ENCODE measurements around the gene KDM4C. TPM values are rescaled to one million over a fixed set of nuclear protein-coding genes. Genes with fewer than 3 reads are reported as not detected.
"Not testable (repeated sequence)": the region's sequence is repeated elsewhere in the genome, so short reads cannot be mapped to it uniquely, and the experiment has no call there.

Gene KDM4C
- total RNA-seq, 4 donors from 2014 or later = 25.2 to 41.1 (median 26.4) TPM

GRCh38 chr9:6944093-6944551 lies 186.3 kb downstream of the KDM4C start:
- TF ChIP-seq CTCF (IDR thresholded peaks at IDR 0.05) (no peak), POLR2AphosphoS5 (IDR thresholded peaks at IDR 0.05) (no peak), POLR2A (IDR thresholded peaks at IDR 0.05; ENCODE audit: low read depth) (no peak)
- 81% methylated on average over 1 of the region's 1 CpG for WGBS
- no peak for DNase-seq (ENCODE audit: extremely low spot score)
- Histone ChIP-seq H3K9me3 (no peaks in the 10 kb centered on the region), H3K27ac (replicated peaks in 1 of 4) (no peak overlapping the region), H3K27me3 (no peaks in the 10 kb centered on the region), H3K36me3 (no peaks in the 10 kb centered on the region), H3K4me3 (no peak overlapping the region), H3K4me1 (peaks cover 10 to 15% (median 11%) of the 10 kb centered on the region in 4 donors)
- intact Hi-C loops (cut with DNase I) = no loop called here

GRCh38 chr9:6944896-6945295 lies 187.1 kb downstream of the KDM4C start:
- DNase-seq (ENCODE audit: extremely low spot score) = no peak
- peaks cover 10 to 14% (median 11%) of the 10 kb centered on the region in 4 donors for H3K4me1 ChIP-seq
- H3K36me3 ChIP-seq = no peaks in the 10 kb centered on the region
- H3K27me3 ChIP-seq = no peaks in the 10 kb centered on the region
- no peaks in the 10 kb centered on the region for H3K9me3 ChIP-seq
- H3K27ac ChIP-seq (replicated peaks in 1 of 4) = no peak overlapping the region
- intact Hi-C loops (cut with DNase I) = no loop called here
- WGBS = 94% methylated on average over 4 of the region's 4 CpGs
- no peak overlapping the region for H3K4me3 ChIP-seq
- TF ChIP-seq POLR2AphosphoS5 (IDR thresholded peaks at IDR 0.05) (no peak), EP300 (IDR thresholded peaks at IDR 0.05) (no peak), CTCF (IDR thresholded peaks at IDR 0.05) (no peak), POLR2A (IDR thresholded peaks at IDR 0.05; ENCODE audit: low read depth) (no peak)

GRCh38 chr9:6945816-6946215 lies 188.0 kb downstream of the KDM4C start:
- H3K36me3 ChIP-seq = no peaks in the 10 kb centered on the region
- no peaks in the 10 kb centered on the region for H3K27me3 ChIP-seq
- TF ChIP-seq CTCF (IDR thresholded peaks at IDR 0.05) = no peak
- no peak for TF ChIP-seq EP300 (IDR thresholded peaks at IDR 0.05)
- no peak for TF ChIP-seq POLR2AphosphoS5 (IDR thresholded peaks at IDR 0.05)
- no peak for TF ChIP-seq POLR2A (IDR thresholded peaks at IDR 0.05; ENCODE audit: low read depth)
- peaks cover 10 to 14% (median 11%) of the 10 kb centered on the region in 4 donors for H3K4me1 ChIP-seq
- no peak overlapping the region for H3K27ac ChIP-seq (replicated peaks in 1 of 4)
- no peaks in the 10 kb centered on the region for H3K9me3 ChIP-seq
- intact Hi-C loops (cut with DNase I) = no loop called here
- no peak for DNase-seq (ENCODE audit: extremely low spot score)
- no peak overlapping the region for H3K4me3 ChIP-seq

GRCh38 chr9:6946583-6947166 lies 188.9 kb downstream of the KDM4C start:
- TF ChIP-seq CTCF (IDR thresholded peaks at IDR 0.05) = no peak
- TF ChIP-seq POLR2A (IDR thresholded peaks at IDR 0.05; ENCODE audit: low read depth) = no peak
- TF ChIP-seq POLR2AphosphoS5 (IDR thresholded peaks at IDR 0.05) = no peak
- TF ChIP-seq EP300 (IDR thresholded peaks at IDR 0.05) = no peak
- 88% methylated on average over 3 of the region's 3 CpGs for WGBS

GRCh38 chr9:6948921-6949320 lies 191.1 kb downstream of the KDM4C start:
- H3K27me3 ChIP-seq; intact Hi-C loops (cut with DNase I); H3K36me3 ChIP-seq; H3K4me3 ChIP-seq; H3K27ac ChIP-seq (replicated peaks in 1 of 4); DNase-seq (ENCODE audit: extremely low spot score); H3K9me3 ChIP-seq: not testable (repeated sequence)
- 98% methylated on average over 13 of the region's 31 CpGs for WGBS
- peaks cover 6 to 12% (median 8%) of the 10 kb centered on the region in 4 donors for H3K4me1 ChIP-seq

More at GRCh38 chr9:6946583-6947166, 188.9 kb downstream of the KDM4C start:
- no peak for DNase-seq (ENCODE audit: extremely low spot score)
- no peaks in the 10 kb centered on the region for H3K9me3 ChIP-seq
- H3K4me3 ChIP-seq = no peak overlapping the region
- no peak overlapping the region for H3K27ac ChIP-seq (replicated peaks in 1 of 4)
- peaks cover 10 to 14% (median 11%) of the 10 kb centered on the region in 4 donors for H3K4me1 ChIP-seq
- no peaks in the 10 kb centered on the region for H3K36me3 ChIP-seq
- H3K27me3 ChIP-seq = no peaks in the 10 kb centered on the region
- intact Hi-C loops (cut with DNase I) = no loop called here
